Gastrocnemius medialis (tissue), 4 donors: Measurements from ENCODE around the gene THBS3. TPM values are rescaled to one million over a fixed set of nuclear protein-coding genes. Genes with fewer than 3 reads are reported as not detected.
"Not testable (repeated sequence)": the region's sequence is repeated elsewhere in the genome, so short reads cannot be mapped to it uniquely, and the experiment has no call there.

Experiments used
- ATAC-seq, 2 donors: fragments of 150-250 bp; one replicate each; pipeline ENCODE4 v1.9.1; 2016
- DNase-seq, 2 donors: peaks; one replicate each; pipeline ENCODE4 v3.0.0-alpha.2; 2019
- H3K27ac ChIP-seq, 4 donors: fragments of 200-600 bp; sonication (generic); 1 replicate in 1 of 4; 2 replicates in 3 of 4; pipeline ENCODE4 v1.5.1; 2016 to 2018; ENCODE audit warnings: mild to moderate bottlenecking in 2 of 4, moderate library complexity in 1 of 4
- H3K27me3 ChIP-seq, 3 donors: fragments of 200-600 bp; sonication (generic) in 2 of 3; 1 replicate in 1 of 3; 2 replicates in 2 of 3; pipeline versions ENCODE4 v1.5.1 to v1.6.0; 2016 to 2019; ENCODE audit warnings: mild to moderate bottlenecking in 1 of 3, moderate library complexity in 1 of 3
- H3K36me3 ChIP-seq, 2 donors: fragments of 200-600 bp; sonication (generic) in 1 of 2; one replicate each; pipeline ENCODE4 v1.5.1; 2017 to 2018
- H3K4me1 ChIP-seq, 2 donors: fragments of 200-600 bp; sonication (generic) in 1 of 2; one replicate each; pipeline ENCODE4 v1.5.1; 2016 to 2017; ENCODE audit warnings: mild to moderate bottlenecking in 2 of 2
- H3K4me3 ChIP-seq, 4 donors: fragments of 200-600 bp; sonication (generic) in 3 of 4; 1 replicate in 1 of 4; 2 replicates in 3 of 4; pipeline ENCODE4 v1.5.1; 2016 to 2019; ENCODE audit warnings: mild to moderate bottlenecking in 2 of 4
- H3K9me3 ChIP-seq, 3 donors: fragments of 200-600 bp; sonication (generic) in 2 of 3; 1 replicate in 1 of 3; 2 replicates in 2 of 3; pipeline ENCODE4 v1.5.1; 2016 to 2019
- POLR2A ChIP-seq, 2 donors: fragments of 450-650 bp; IDR thresholded peaks; one replicate each; pipeline ENCODE4 v1.6.1; 2017; ENCODE audit warnings: antibody characterized with exemption in 2 of 2, mild to moderate bottlenecking in 2 of 2, moderate library complexity in 2 of 2
- in situ Hi-C, 4 donors: fragments of 200-750 bp; cut with MboI; loops; one replicate each; pipeline versions ENCODE4 v1.15.0 to v1.8.0; 2017; ENCODE audit warnings: low sequenced_read_pairs in 4 of 4
- intact Hi-C: fragments of 100-400 bp; cut with DNase I; formaldehyde crosslinking; loops from one replicate; pipeline ENCODE4 v1.15.1; 2023; ENCODE audit warnings: low total_unique reads
- total RNA-seq, 4 donors: library from RNA; depleted of rRNA; stranded (reverse); fragments of >200 nt; gene quantifications; one replicate each; pipeline versions ENCODE4 v1.1.0 to v1.2.3, GENCODE V29; 2016
- TF ChIP-seq, protein P1 (sequence below), 5 experiments: fragments of 450-650 bp in 3 of 5; fragments of 200-600 bp in 2 of 5; sonication (generic) in 2 of 5; IDR thresholded peaks in 4 of 5; conservative IDR thresholded peaks in 1 of 5; 1 replicate in 4 of 5; 2 replicates in 1 of 5; pipeline ENCODE4 v1.5.1; 2016 to 2019; ENCODE audit warnings: antibody characterized with exemption in 5 of 5, mild to moderate bottlenecking in 3 of 5, moderate library complexity in 3 of 5

THBS3 gene
- total RNA-seq, 4 donors from 2014 or later, result 1.5 to 4.6 (median 3.3) TPM

DNA sequence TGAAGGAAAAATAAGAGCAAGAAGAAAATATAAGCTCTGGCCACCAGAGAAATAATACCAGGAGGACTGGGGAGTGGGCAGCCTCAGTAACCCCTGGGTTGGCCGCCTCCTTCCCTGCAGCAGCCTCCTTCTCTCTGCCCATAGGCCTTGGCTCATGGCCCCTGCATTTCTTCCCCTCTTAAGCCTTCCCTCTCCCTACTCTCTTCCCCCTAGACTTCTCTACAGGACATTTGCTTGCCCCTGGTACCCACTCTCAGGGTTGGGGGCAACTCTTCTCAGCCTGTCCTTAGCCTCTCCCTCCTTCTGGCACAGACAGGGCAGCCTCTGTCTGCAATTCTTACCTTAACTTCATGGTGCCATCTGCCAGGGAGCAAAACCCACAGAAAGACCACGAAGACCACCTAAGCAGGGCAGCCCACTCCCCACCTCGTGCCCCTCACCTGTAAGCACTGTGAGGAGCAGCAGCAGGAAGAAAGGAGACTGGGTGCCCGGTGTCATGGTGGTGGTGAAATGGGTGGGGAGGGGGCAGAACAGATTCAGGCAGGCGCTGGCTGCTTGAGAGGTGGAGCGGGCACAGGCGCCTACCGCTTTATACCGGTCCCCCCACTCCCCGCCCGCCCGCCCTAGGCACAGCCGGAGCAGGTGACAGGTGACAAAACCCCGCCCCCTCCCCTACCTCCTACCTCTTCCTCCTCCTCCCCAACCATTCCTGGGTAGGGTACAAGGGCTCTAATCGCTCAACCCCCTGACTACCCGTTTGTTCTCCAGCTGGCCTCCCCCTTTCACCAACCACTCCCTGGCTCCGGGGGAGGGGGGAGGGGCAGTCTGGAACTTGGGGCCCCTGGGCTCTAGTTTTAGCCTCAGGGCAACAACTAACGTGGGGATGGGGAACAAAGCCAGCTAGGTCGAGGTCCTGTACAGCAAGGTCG lies 15.1 kb downstream of the THBS3 start:
- peaks cover 19 to 32% of the 10 kb centered on the region in 2 donors for H3K4me1 ChIP-seq

GRCh38 chr1:155191904-155192303 lies 15.8 kb downstream of the THBS3 start:
- H3K27ac ChIP-seq, result no peak overlapping the region
- TF ChIP-seq POLR2A (IDR thresholded peaks at IDR 0.05), result no peak
- TF ChIP-seq, protein P1, sequence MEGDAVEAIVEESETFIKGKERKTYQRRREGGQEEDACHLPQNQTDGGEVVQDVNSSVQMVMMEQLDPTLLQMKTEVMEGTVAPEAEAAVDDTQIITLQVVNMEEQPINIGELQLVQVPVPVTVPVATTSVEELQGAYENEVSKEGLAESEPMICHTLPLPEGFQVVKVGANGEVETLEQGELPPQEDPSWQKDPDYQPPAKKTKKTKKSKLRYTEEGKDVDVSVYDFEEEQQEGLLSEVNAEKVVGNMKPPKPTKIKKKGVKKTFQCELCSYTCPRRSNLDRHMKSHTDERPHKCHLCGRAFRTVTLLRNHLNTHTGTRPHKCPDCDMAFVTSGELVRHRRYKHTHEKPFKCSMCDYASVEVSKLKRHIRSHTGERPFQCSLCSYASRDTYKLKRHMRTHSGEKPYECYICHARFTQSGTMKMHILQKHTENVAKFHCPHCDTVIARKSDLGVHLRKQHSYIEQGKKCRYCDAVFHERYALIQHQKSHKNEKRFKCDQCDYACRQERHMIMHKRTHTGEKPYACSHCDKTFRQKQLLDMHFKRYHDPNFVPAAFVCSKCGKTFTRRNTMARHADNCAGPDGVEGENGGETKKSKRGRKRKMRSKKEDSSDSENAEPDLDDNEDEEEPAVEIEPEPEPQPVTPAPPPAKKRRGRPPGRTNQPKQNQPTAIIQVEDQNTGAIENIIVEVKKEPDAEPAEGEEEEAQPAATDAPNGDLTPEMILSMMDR (IDR thresholded peaks at IDR 0.05 in 4 of 5, conservative IDR thresholded peaks at IDR 0.05 in 1 of 5), result no peak
- intact Hi-C loops (loop anchor here (2.0 kb wide), 1 partner anchor 19 kb away; the partner anchor contains the start of genes KRTCAP2 and TRIM46), in situ Hi-C loops (no loop called here)
- H3K4me3 ChIP-seq, result no peak overlapping the region
- no peaks in the 10 kb centered on the region for H3K9me3 ChIP-seq
- no peaks in the 10 kb centered on the region for H3K36me3 ChIP-seq
- ATAC-seq (no peak), DNase-seq (no peak)
- no peaks in the 10 kb centered on the region for H3K27me3 ChIP-seq
- H3K4me1 ChIP-seq, result peaks cover 15 to 32% of the 10 kb centered on the region in 2 donors

More for the DNA sequence above, 15.1 kb downstream of the THBS3 start:
- no peak for TF ChIP-seq POLR2A (IDR thresholded peaks at IDR 0.05)
- TF ChIP-seq, protein P1 (IDR thresholded peaks at IDR 0.05 in 4 of 5, conservative IDR thresholded peaks at IDR 0.05 in 1 of 5), result no peak
- no peaks in the 10 kb centered on the region for H3K36me3 ChIP-seq
- DNase-seq (no peak), ATAC-seq (peak in 1 of 2 donors; percentile 1)
- H3K9me3 ChIP-seq, result no peaks in the 10 kb centered on the region
- H3K27me3 ChIP-seq, result no peaks in the 10 kb centered on the region
- intact Hi-C loops, result loop anchor here (1.0 to 2.0 kb wide), 2 partner anchors 16 to 20 kb away; partner anchors contain the start of genes KRTCAP2 and TRIM46
- peak overlapping the region; percentile 51 to 75 (median 64) for H3K4me3 ChIP-seq
- peak overlapping the region; percentile 58 to 69 (median 62) for H3K27ac ChIP-seq
- in situ Hi-C loops, result no loop called here

DNA sequence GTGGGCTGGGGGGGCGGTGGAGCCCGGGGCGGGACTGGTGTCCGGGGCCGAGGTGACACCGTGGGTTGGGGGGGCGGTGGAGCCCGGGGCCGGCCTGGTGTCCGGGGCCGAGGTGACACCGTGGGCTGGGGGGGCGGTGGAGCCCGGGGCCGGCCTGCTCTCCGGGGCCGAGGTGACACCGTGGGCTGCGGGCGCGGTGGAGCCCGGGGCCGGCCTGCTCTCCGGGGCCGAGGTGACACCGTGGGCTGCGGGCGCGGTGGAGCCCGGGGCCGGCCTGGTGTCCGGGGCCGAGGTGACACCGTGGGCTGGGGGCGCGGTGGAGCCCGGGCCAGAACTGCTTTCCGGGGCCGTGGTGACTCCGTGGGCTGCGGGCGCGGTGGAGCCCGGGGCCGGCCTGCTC lies 17.8 kb downstream of the THBS3 start:
- H3K27me3 ChIP-seq, H3K4me3 ChIP-seq, DNase-seq, H3K36me3 ChIP-seq, ATAC-seq, in situ Hi-C loops, H3K9me3 ChIP-seq, H3K27ac ChIP-seq, intact Hi-C loops: not testable (repeated sequence)
- peaks cover 11 to 25% of the 10 kb centered on the region in 2 donors for H3K4me1 ChIP-seq

GRCh38 chr1:155188268-155188667 lies 19.4 kb downstream of the THBS3 start:
- no peak for TF ChIP-seq POLR2A (IDR thresholded peaks at IDR 0.05)
- TF ChIP-seq, protein P1 (IDR thresholded peaks at IDR 0.05 in 4 of 5, conservative IDR thresholded peaks at IDR 0.05 in 1 of 5), result no peak
- intact Hi-C loops, result no loop called here
- H3K4me1 ChIP-seq, result peaks cover 4 to 15% of the 10 kb centered on the region in 2 donors
- H3K4me3 ChIP-seq, result no peak overlapping the region
- in situ Hi-C loops, result no loop called here
- ATAC-seq, result no peak
- DNase-seq, result no peak
- no peak overlapping the region for H3K27ac ChIP-seq
- no peaks in the 10 kb centered on the region for H3K36me3 ChIP-seq
- no peaks in the 10 kb centered on the region for H3K9me3 ChIP-seq
- no peaks in the 10 kb centered on the region for H3K27me3 ChIP-seq

- DNase-seq (no peak), ATAC-seq (no peak)
- Histone ChIP-seq H3K4me1 (peaks cover 0 to 10% of the 10 kb centered on the region in 2 donors), H3K36me3 (no peaks in the 10 kb centered on the region), H3K9me3 (no peaks in the 10 kb centered on the region), H3K27me3 (no peaks in the 10 kb centered on the region), H3K27ac (no peak overlapping the region), H3K4me3 (no peak overlapping the region)
- in situ Hi-C loops (no loop called here), intact Hi-C loops (no loop called here)
- no peak for TF ChIP-seq POLR2A (IDR thresholded peaks at IDR 0.05)
- TF ChIP-seq, protein P1 (IDR thresholded peaks at IDR 0.05 in 4 of 5, conservative IDR thresholded peaks at IDR 0.05 in 1 of 5), result no peak
Observed at GRCh38 chr1:155187456-155187891, 20.2 kb downstream of the THBS3 start.
